Measurements from ENCODE around the gene APOB.

DNA sequence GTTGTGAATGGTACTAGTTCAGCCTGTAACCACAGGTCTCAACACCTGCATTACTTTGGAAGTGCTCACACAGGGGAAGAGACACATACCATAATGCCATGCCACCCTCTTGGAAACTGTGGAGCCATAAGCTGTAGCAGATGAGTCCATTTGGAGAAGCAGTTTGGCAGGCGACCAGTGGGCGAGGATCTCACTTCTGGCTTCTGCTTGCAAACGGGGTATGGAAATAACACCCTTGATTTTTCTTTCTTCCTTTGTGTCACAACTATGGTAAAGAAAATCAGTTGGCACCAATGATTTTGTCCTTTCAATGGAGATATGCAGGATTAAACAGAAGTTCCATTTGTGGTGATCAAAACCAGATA is 28.6 kb downstream of the APOB start:
- TF ChIP-seq, protein P1, sequence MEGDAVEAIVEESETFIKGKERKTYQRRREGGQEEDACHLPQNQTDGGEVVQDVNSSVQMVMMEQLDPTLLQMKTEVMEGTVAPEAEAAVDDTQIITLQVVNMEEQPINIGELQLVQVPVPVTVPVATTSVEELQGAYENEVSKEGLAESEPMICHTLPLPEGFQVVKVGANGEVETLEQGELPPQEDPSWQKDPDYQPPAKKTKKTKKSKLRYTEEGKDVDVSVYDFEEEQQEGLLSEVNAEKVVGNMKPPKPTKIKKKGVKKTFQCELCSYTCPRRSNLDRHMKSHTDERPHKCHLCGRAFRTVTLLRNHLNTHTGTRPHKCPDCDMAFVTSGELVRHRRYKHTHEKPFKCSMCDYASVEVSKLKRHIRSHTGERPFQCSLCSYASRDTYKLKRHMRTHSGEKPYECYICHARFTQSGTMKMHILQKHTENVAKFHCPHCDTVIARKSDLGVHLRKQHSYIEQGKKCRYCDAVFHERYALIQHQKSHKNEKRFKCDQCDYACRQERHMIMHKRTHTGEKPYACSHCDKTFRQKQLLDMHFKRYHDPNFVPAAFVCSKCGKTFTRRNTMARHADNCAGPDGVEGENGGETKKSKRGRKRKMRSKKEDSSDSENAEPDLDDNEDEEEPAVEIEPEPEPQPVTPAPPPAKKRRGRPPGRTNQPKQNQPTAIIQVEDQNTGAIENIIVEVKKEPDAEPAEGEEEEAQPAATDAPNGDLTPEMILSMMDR (conservative IDR thresholded peaks at IDR 0.05; ENCODE audit: low read length), result no peak
- TF ChIP-seq EZH2phosphoT487 (IDR thresholded peaks at IDR 0.05; ENCODE audit: borderline replicate concordance), result no peak

Measured in Loucy (cell line).